Measurements from ENCODE around the gene PRAMEF1. TPM values are rescaled to one million over a fixed set of nuclear protein-coding genes. Genes with fewer than 3 reads are reported as not detected.
"Not testable (repeated sequence)": the region's sequence is repeated elsewhere in the genome, so short reads cannot be mapped to it uniquely, and the experiment has no call there.

PRAMEF1 gene
- total and polyA plus RNA-seq, 12 donors = not detected

GRCh38 chr1:12778907-12779306, 12.3 kb upstream of the PRAMEF1 start:
- Histone ChIP-seq H3K9me3 (replicated peaks in 1 of 3) (no peaks in the 10 kb centered on the region), H3K27ac (no peak overlapping the region)

DNA sequence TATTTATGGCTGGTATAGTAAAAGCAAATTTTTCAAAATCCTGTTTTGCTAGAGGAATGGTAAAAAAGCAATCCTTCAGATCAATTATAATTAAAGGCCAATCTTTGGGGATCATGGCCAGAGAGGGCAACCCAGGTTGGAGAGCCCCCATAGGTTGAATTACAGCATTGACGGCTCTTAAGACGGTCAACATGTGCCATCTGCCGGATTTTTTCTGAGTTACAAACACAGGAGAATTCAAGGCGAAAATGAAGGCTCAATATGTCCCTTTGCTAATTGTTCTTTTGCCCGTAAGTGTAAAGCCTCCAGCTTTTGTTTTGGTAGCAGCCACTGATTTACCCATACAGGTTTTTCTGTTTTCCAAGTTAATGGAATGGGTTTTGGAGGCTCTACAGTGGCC, 9.7 kb upstream of the PRAMEF1 start:
- WGBS, 4 donors = 64 to 78% (median 69%) methylated on average over 2 to 5 of the region's 5 CpGs
- H3K9me3 ChIP-seq (replicated peaks in 1 of 3); H3K4me3 ChIP-seq; H3K4me1 ChIP-seq (replicated peaks in 1 of 2); DNase-seq; H3K27ac ChIP-seq; H3K36me3 ChIP-seq (replicated peaks in 1 of 2); H3K27me3 ChIP-seq; intact Hi-C loops (cut with DNase I): not testable (repeated sequence)

More at GRCh38 chr1:12778907-12779306, 12.3 kb upstream of the PRAMEF1 start:
- no peak for TF ChIP-seq CTCF (IDR thresholded peaks at IDR 0.05)
- no peak for TF ChIP-seq POLR2A (IDR thresholded peaks at IDR 0.05)
- no peaks in the 10 kb centered on the region for H3K4me1 ChIP-seq (replicated peaks in 1 of 2)
- peaks cover 6% of the 10 kb centered on the region for H3K27me3 ChIP-seq
- DNase-seq = no peak
- H3K4me3 ChIP-seq = no peak overlapping the region
- H3K36me3 ChIP-seq (replicated peaks in 1 of 2) = no peaks in the 10 kb centered on the region
- intact Hi-C loops (cut with DNase I) = no loop called here
- 76 to 85% (median 82%) methylated on average over 6 of the region's 6 CpGs for WGBS, 4 donors

DNA sequence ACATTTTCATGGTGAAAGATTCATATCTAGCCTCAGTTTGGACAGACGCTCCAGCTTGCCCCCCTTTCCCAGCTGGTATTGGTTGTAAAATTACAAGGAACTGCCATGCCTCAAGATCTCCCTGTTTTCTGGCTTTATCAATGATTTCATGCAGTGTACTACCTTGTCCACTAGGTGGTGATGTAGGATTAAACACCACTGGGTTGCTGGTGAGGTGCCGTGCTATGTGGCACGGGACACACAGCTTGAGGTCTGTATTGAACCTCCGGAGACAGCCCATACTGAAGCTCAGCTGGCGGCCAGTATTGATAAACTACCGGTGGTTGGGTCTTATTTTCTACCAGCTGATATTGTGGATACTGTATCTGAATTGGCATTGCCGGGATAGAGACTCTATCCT, 7.4 kb upstream of the PRAMEF1 start:
- DNase-seq = peak in 1 of 7 donors; percentile 2
- H3K4me3 ChIP-seq; H3K9me3 ChIP-seq (replicated peaks in 1 of 3); intact Hi-C loops (cut with DNase I); H3K27me3 ChIP-seq; H3K36me3 ChIP-seq (replicated peaks in 1 of 2); H3K27ac ChIP-seq; H3K4me1 ChIP-seq (replicated peaks in 1 of 2): not testable (repeated sequence)
- WGBS, 4 donors = 25 to 100% (median 34%) methylated on average over 1 to 6 of the region's 7 CpGs

GRCh38 chr1:12784729-12785128, 6.5 kb upstream of the PRAMEF1 start:
- H3K4me3 ChIP-seq; H3K27ac ChIP-seq; H3K27me3 ChIP-seq; DNase-seq; H3K36me3 ChIP-seq (replicated peaks in 1 of 2); H3K4me1 ChIP-seq (replicated peaks in 1 of 2); H3K9me3 ChIP-seq (replicated peaks in 1 of 3); intact Hi-C loops (cut with DNase I): not testable (repeated sequence)
- 86 to 92% (median 89%) methylated on average over 7 of the region's 8 CpGs for WGBS, 4 donors

GRCh38 chr1:12798911-12799310, 7.7 kb downstream of the PRAMEF1 start:
- intact Hi-C loops (cut with DNase I) = no loop called here
- H3K27ac ChIP-seq = no peak overlapping the region
- no peaks in the 10 kb centered on the region for H3K4me1 ChIP-seq (replicated peaks in 1 of 2)
- no peak for TF ChIP-seq CTCF (IDR thresholded peaks at IDR 0.05)
- TF ChIP-seq POLR2A (IDR thresholded peaks at IDR 0.05) = no peak
- no peak for DNase-seq
- H3K9me3 ChIP-seq (replicated peaks in 1 of 3) = no peaks in the 10 kb centered on the region
- H3K27me3 ChIP-seq = no peaks in the 10 kb centered on the region
- WGBS, 4 donors = 53 to 63% (median 56%) methylated on average over 4 of the region's 4 CpGs; no CpG with 5 or more reads in 1 of the 4 donors
- no peaks in the 10 kb centered on the region for H3K36me3 ChIP-seq (replicated peaks in 1 of 2)
- no peak overlapping the region for H3K4me3 ChIP-seq

DNA sequence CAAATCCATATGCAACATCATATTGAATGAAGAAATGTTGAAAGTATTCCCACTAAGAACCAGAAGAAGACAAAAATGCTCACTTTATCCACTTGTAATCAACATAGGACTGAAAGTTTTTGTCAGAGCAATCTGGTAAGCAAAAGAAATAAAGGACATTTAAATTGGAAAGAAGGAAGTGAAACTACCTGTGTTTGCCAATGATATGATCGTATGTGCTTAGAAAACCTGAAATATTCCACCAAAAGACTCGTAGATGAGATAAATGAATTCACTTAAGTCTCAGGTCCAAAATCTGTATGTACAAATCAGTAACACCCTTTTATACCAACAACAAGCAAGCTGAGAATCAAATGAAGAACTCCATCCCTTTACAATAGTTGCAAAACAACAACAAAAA, 8.5 kb downstream of the PRAMEF1 start:
- 57 to 76% (median 63%) methylated on average over 2 of the region's 2 CpGs for WGBS, 4 donors
- intact Hi-C loops (cut with DNase I) = no loop called here
- H3K9me3 ChIP-seq (replicated peaks in 1 of 3) = no peaks in the 10 kb centered on the region
- no peak overlapping the region for H3K4me3 ChIP-seq
- DNase-seq = no peak
- H3K36me3 ChIP-seq (replicated peaks in 1 of 2) = no peaks in the 10 kb centered on the region
- H3K27ac ChIP-seq = no peak overlapping the region
- H3K4me1 ChIP-seq (replicated peaks in 1 of 2) = no peaks in the 10 kb centered on the region
- H3K27me3 ChIP-seq = no peaks in the 10 kb centered on the region
- TF ChIP-seq POLR2A (IDR thresholded peaks at IDR 0.05) = no peak
- TF ChIP-seq CTCF (IDR thresholded peaks at IDR 0.05) = no peak

Data from adrenal gland (tissue), 12 donors.